ENCODE measurements around the gene HPCAL1. TPM values are rescaled to one million over a fixed set of nuclear protein-coding genes. Genes with fewer than 3 reads are reported as not detected.

HPCAL1 gene
- polyA plus RNA-seq, 3 donors = 82.1 to 99.5 (median 98.0) TPM

DNA sequence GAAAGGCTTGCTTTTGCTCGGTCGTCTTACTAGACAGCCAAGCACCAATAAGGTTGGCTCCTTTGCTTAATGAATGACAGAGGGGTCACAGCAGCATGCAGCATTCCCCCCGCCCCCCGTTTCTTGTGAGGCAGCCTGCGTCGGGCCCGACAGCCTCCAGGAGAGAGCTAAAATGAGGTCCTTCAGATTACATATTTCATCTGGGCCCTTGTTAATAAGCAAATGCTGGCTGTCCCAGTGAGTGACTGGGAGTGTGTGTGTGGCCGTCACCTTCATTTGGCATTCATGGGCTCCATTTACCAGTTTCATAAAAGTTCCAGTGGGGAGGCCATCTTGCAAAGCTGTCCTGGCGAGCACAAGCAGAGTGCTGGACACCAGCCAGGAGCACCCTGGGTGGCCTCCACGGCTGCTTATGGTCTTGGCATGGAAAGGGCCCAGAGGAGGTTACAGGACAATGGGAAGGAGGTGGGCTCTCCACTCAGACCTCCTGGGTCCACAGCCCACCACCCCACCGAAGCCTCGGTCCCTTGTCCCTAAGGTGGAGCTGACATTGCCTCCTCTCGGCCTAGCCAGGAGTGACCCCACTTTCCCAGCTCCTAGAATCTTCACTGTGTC is 108.2 kb downstream of the HPCAL1 start:
- Histone ChIP-seq H3K36me3 (replicated peaks in 1 of 2; ENCODE audit: control insufficient read depth in 1 of 2, insufficient read depth in 2 of 2, low read length in 2 of 2) (peaks cover 7 to 32% of the 10 kb centered on the region in 2 donors), H3K4me3 (replicated peaks in 1 of 3; ENCODE audit: low read depth in 2 of 3, low read length in 3 of 3) (no peak overlapping the region), H3K9me3 (replicated peaks in 1 of 2; ENCODE audit: control insufficient read depth in 1 of 2, insufficient read depth in 1 of 2, low read length in 2 of 2) (no peaks in the 10 kb centered on the region), H3K9ac (ENCODE audit: insufficient read depth, low read length, poor library complexity, severe bottlenecking) (peak overlapping the region; percentile 30), H3K27me3 (ENCODE audit: control insufficient read depth in 2 of 2, insufficient read depth in 2 of 2, low read length in 2 of 2) (no peaks in the 10 kb centered on the region), H2AFZ (ENCODE audit: insufficient read depth, low read depth, low read length, poor library complexity, severe bottlenecking) (no peak overlapping the region), H3K27ac (ENCODE audit: low read depth in 1 of 2, low read length in 2 of 2) (peak overlapping the region; percentile 87 to 91), H4K20me1 (ENCODE audit: insufficient read depth, low read length) (peaks cover 19% of the 10 kb centered on the region), H3K4me1 (ENCODE audit: control insufficient read depth in 1 of 2, insufficient read depth in 2 of 2, low read length in 2 of 2) (peaks cover 56 to 57% of the 10 kb centered on the region in 2 donors), H3K79me2 (ENCODE audit: insufficient read depth, low read length) (peaks cover 42% of the 10 kb centered on the region), H3K4me2 (replicated peaks; ENCODE audit: extremely low read depth, low read length, poor library complexity, severe bottlenecking) (peak overlapping the region; percentile 60)
- Mint-ChIP-seq H3K27me3 (ENCODE audit: low read depth in 3 of 3) (peaks cover 0 to 7% (median 0%) of the 10 kb centered on the region in 3 donors), H3K27ac (peak overlapping the region; percentile 94 to 99 (median 97)), H3K36me3 (peaks cover 26 to 45% of the 10 kb centered on the region in 2 donors), H3K4me1 (peaks cover 66% of the 10 kb centered on the region), H3K9me3 (peaks cover 0 to 6% (median 3%) of the 10 kb centered on the region in 7 donors), H3K4me3 (peak overlapping the region in 1 of 2 donors; percentile 41)
- intact Hi-C loops (cut with micrococcal nuclease) = loop anchor here (2.0 to 5.0 kb wide), 4 partner anchors 80 to 289 kb away; partner anchors contain the start of genes HPCAL1 (in 1 of the 2) and RRM2 (in 1 of the 2)
- DNase-seq = no peak
- TF ChIP-seq, protein P1, sequence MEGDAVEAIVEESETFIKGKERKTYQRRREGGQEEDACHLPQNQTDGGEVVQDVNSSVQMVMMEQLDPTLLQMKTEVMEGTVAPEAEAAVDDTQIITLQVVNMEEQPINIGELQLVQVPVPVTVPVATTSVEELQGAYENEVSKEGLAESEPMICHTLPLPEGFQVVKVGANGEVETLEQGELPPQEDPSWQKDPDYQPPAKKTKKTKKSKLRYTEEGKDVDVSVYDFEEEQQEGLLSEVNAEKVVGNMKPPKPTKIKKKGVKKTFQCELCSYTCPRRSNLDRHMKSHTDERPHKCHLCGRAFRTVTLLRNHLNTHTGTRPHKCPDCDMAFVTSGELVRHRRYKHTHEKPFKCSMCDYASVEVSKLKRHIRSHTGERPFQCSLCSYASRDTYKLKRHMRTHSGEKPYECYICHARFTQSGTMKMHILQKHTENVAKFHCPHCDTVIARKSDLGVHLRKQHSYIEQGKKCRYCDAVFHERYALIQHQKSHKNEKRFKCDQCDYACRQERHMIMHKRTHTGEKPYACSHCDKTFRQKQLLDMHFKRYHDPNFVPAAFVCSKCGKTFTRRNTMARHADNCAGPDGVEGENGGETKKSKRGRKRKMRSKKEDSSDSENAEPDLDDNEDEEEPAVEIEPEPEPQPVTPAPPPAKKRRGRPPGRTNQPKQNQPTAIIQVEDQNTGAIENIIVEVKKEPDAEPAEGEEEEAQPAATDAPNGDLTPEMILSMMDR (IDR thresholded peaks at IDR 0.05) = no peak
- WGBS (ENCODE audit: insufficient coverage) = 59% methylated on average over 9 of the region's 13 CpGs

DNA sequence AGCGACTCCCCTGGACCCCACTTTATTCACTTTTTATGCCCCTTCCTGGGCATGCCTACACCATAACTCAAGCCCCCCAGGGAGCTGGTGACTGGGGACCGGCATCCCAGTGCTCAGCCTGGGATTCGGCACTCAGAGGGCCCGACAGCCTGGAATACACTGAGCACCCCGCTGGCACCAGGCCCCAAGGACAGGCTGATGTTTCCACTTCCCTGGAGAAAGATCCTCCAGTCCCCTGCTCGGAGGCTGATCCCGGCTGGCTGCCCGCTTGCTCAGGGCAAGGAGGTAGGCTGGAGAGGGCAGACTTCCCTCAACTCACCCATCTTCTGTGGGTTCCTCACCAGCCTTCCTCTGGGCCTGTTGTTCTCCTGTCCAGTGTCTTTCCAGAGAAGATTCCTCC is 108.9 kb downstream of the HPCAL1 start:
- Mint-ChIP-seq H3K4me1 (peaks cover 60% of the 10 kb centered on the region), H3K4me3 (no peak overlapping the region), H3K27me3 (ENCODE audit: low read depth in 3 of 3) (peaks cover 0 to 7% (median 0%) of the 10 kb centered on the region in 3 donors), H3K27ac (peak overlapping the region; percentile 94 to 99 (median 97)), H3K36me3 (peaks cover 27 to 48% of the 10 kb centered on the region in 2 donors), H3K9me3 (peaks cover 0 to 6% (median 3%) of the 10 kb centered on the region in 7 donors)
- Histone ChIP-seq H2AFZ (ENCODE audit: insufficient read depth, low read depth, low read length, poor library complexity, severe bottlenecking) (no peak overlapping the region), H3K9me3 (replicated peaks in 1 of 2; ENCODE audit: control insufficient read depth in 1 of 2, insufficient read depth in 1 of 2, low read length in 2 of 2) (no peaks in the 10 kb centered on the region), H4K20me1 (ENCODE audit: insufficient read depth, low read length) (peaks cover 26% of the 10 kb centered on the region), H3K27ac (ENCODE audit: low read depth in 1 of 2, low read length in 2 of 2) (peak overlapping the region in 1 of 2 donors; percentile 87), H3K9ac (ENCODE audit: insufficient read depth, low read length, poor library complexity, severe bottlenecking) (no peak overlapping the region), H3K4me2 (replicated peaks; ENCODE audit: extremely low read depth, low read length, poor library complexity, severe bottlenecking) (no peak overlapping the region), H3K36me3 (replicated peaks in 1 of 2; ENCODE audit: control insufficient read depth in 1 of 2, insufficient read depth in 2 of 2, low read length in 2 of 2) (peaks cover 7 to 37% of the 10 kb centered on the region in 2 donors), H3K4me3 (replicated peaks in 1 of 3; ENCODE audit: low read depth in 2 of 3, low read length in 3 of 3) (no peak overlapping the region), H3K4me1 (ENCODE audit: control insufficient read depth in 1 of 2, insufficient read depth in 2 of 2, low read length in 2 of 2) (peaks cover 50% of the 10 kb centered on the region in 2 donors), H3K27me3 (ENCODE audit: control insufficient read depth in 2 of 2, insufficient read depth in 2 of 2, low read length in 2 of 2) (no peaks in the 10 kb centered on the region), H3K79me2 (ENCODE audit: insufficient read depth, low read length) (peaks cover 42% of the 10 kb centered on the region)
- intact Hi-C loops (cut with micrococcal nuclease) = loop anchor here (2.0 to 5.0 kb wide), 4 partner anchors 81 to 289 kb away; partner anchors contain the start of genes HPCAL1 (in 1 of the 2) and RRM2 (in 1 of the 2)
- WGBS (ENCODE audit: insufficient coverage) = 88% methylated on average over 4 of the region's 8 CpGs
- no peak for DNase-seq
- TF ChIP-seq, protein P1 (IDR thresholded peaks at IDR 0.05) = no peak
